Neural progenitor cell (in vitro differentiated cells): ENCODE data around the gene MRE11. TPM values are rescaled to one million over a fixed set of nuclear protein-coding genes. Genes with fewer than 3 reads are reported as not detected.
A peak's percentile ranks its signal among the peaks of the same experiment; 100 is the strongest.

Experiments used
- DNase-seq: peaks from one replicate; pipeline ENCODE4 v3.0.0-alpha.2; 2016; ENCODE audit warnings: low spot score
- H2AFZ ChIP-seq: fragments of 200-600 bp; sonication (generic); replicated peaks from 2 replicates; pipeline ENCODE4 v1.6.1; 2016; ENCODE audit warnings: antibody characterized with exemption
- H3F3A ChIP-seq: fragments of 200-600 bp; sonication (generic); 2 replicates; pipeline ENCODE4 v1.6.1; 2016; ENCODE audit warnings: antibody characterized with exemption, low read depth
- H3K27ac ChIP-seq: fragments of 200-600 bp; sonication (generic); 2 replicates; pipeline ENCODE4 v1.5.1; 2016; ENCODE audit warnings: mild to moderate bottlenecking
- H3K27me3 ChIP-seq: fragments of 200-600 bp; sonication (generic); 2 replicates; pipeline ENCODE4 v1.6.1; 2016; ENCODE audit warnings: mild to moderate bottlenecking, moderate library complexity
- H3K36me3 ChIP-seq: fragments of 200-600 bp; sonication (generic); 2 replicates; pipeline ENCODE4 v1.5.1; 2016
- H3K4me1 ChIP-seq: fragments of 200-600 bp; sonication (generic); 2 replicates; pipeline ENCODE4 v1.6.1; 2016; ENCODE audit warnings: mixed run types
- H3K4me2 ChIP-seq: fragments of 200-600 bp; sonication (generic); 2 replicates; pipeline ENCODE4 v1.6.1; 2016
- H3K4me3 ChIP-seq: fragments of 200-600 bp; sonication (generic); 2 replicates; pipeline ENCODE4 v1.5.1; 2016
- H3K79me2 ChIP-seq: fragments of 200-600 bp; sonication (generic); 2 replicates; pipeline ENCODE4 v1.6.1; 2016; ENCODE audit warnings: low read depth
- H3K9ac ChIP-seq: fragments of 200-600 bp; sonication (generic); 2 replicates; pipeline ENCODE4 v1.6.1; 2016
- H3K9me3 ChIP-seq: fragments of 200-600 bp; sonication (generic); 2 replicates; pipeline ENCODE4 v1.5.1; 2016; ENCODE audit warnings: low read depth
- H4K20me1 ChIP-seq: fragments of 200-600 bp; sonication (generic); 2 replicates; pipeline ENCODE4 v1.6.1; 2016; ENCODE audit warnings: low read depth
- H3K27ac Mint-ChIP-seq: 3 replicates; pipeline ENCODE4 v1.8.0; 2021; ENCODE audit warnings: mixed read lengths
- H3K27me3 Mint-ChIP-seq: 2 replicates; pipeline ENCODE4 v1.8.0; 2022; ENCODE audit warnings: low read depth, mild to moderate bottlenecking, inconsistent platforms, moderate library complexity, mixed read lengths; ENCODE audit not compliant: insufficient read depth
- H3K36me3 Mint-ChIP-seq: 3 replicates; pipeline ENCODE4 v1.8.0; 2021; ENCODE audit warnings: mixed read lengths
- H3K4me1 Mint-ChIP-seq: 3 replicates; pipeline ENCODE4 v1.8.0; 2021; ENCODE audit warnings: mixed read lengths
- H3K4me3 Mint-ChIP-seq: 3 replicates; pipeline ENCODE4 v1.8.0; 2021; ENCODE audit warnings: mild to moderate bottlenecking, moderate library complexity, mixed read lengths
- H3K9me3 Mint-ChIP-seq: 3 replicates; pipeline ENCODE4 v1.8.0; 2020; ENCODE audit warnings: mixed read lengths
- EZH2 ChIP-seq: fragments of 200-600 bp; sonication (generic); IDR thresholded peaks from 2 replicates; pipeline ENCODE4 v1.6.1; 2017; ENCODE audit warnings: antibody characterized with exemption, mild to moderate bottlenecking, moderate library complexity
- EZH2phosphoT487 ChIP-seq: fragments of 200-600 bp; sonication (generic); IDR thresholded peaks from 2 replicates; pipeline ENCODE4 v1.6.1; 2017; ENCODE audit warnings: antibody characterized with exemption
- total RNA-seq: library from RNA; depleted of rRNA; stranded (reverse); fragments of >200 nt; gene quantifications from 2 replicates; pipeline ENCODE4 v1.2.3, GENCODE V29; 2015; ENCODE audit warnings: low replicate concordance
- TF ChIP-seq, protein P1 (sequence below): fragments of 200-600 bp; sonication (generic); IDR thresholded peaks from 2 replicates; pipeline ENCODE4 v1.5.1; 2017; ENCODE audit warnings: antibody characterized with exemption, mild to moderate bottlenecking

Gene MRE11
- total RNA-seq, 1 donor from 2014 or later: 48.9 TPM

DNA sequence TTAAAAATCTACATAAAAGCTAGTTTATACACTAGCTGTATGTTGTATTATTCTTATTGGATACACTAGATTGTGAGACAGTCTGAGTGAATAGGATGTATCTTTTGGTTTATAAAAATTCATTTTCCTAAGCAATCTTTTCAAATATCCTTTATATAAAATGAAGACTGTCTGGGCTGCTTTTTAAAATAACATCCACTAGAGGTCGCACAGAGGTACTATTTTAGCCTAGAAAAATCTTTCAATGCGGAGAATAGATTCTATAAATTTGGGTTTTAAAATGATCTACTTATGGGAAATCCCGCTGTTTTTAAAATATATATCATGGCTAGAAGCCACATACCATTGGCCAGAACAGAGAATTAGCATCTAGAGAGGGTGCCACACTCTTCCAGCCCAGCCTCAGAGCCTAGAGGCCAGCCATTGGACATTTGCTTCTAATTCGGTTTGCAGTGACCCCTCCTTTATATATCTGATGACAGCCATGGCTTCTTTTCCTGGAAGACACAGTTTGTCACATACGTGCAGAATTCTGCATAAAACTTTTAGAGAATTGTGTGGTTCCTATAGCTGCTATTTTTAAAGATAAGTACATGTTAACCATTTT is 25.9 kb upstream of the MRE11 start:
- Mint-ChIP-seq H3K9me3 (no peaks in the 10 kb centered on the region), H3K36me3 (no peaks in the 10 kb centered on the region), H3K4me1 (no peaks in the 10 kb centered on the region), H3K27ac (no peak overlapping the region), H3K27me3 (no peaks in the 10 kb centered on the region), H3K4me3 (no peak overlapping the region)
- peaks cover 18% of the 10 kb centered on the region for H3K27me3 ChIP-seq
- DNase-seq: peak; percentile 40
- H3K9ac ChIP-seq: no peak overlapping the region
- no peaks in the 10 kb centered on the region for H3K36me3 ChIP-seq
- TF ChIP-seq, protein P1, sequence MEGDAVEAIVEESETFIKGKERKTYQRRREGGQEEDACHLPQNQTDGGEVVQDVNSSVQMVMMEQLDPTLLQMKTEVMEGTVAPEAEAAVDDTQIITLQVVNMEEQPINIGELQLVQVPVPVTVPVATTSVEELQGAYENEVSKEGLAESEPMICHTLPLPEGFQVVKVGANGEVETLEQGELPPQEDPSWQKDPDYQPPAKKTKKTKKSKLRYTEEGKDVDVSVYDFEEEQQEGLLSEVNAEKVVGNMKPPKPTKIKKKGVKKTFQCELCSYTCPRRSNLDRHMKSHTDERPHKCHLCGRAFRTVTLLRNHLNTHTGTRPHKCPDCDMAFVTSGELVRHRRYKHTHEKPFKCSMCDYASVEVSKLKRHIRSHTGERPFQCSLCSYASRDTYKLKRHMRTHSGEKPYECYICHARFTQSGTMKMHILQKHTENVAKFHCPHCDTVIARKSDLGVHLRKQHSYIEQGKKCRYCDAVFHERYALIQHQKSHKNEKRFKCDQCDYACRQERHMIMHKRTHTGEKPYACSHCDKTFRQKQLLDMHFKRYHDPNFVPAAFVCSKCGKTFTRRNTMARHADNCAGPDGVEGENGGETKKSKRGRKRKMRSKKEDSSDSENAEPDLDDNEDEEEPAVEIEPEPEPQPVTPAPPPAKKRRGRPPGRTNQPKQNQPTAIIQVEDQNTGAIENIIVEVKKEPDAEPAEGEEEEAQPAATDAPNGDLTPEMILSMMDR: peak; percentile 83
- TF ChIP-seq EZH2: no peak
- H4K20me1 ChIP-seq: no peaks in the 10 kb centered on the region
- H2AFZ ChIP-seq: no peak overlapping the region
- no peaks in the 10 kb centered on the region for H3F3A ChIP-seq
- H3K4me2 ChIP-seq: no peak overlapping the region
- H3K79me2 ChIP-seq: no peaks in the 10 kb centered on the region
- H3K4me1 ChIP-seq: no peaks in the 10 kb centered on the region
- H3K27ac ChIP-seq: no peak overlapping the region
- H3K4me3 ChIP-seq: no peak overlapping the region
- no peaks in the 10 kb centered on the region for H3K9me3 ChIP-seq

DNA sequence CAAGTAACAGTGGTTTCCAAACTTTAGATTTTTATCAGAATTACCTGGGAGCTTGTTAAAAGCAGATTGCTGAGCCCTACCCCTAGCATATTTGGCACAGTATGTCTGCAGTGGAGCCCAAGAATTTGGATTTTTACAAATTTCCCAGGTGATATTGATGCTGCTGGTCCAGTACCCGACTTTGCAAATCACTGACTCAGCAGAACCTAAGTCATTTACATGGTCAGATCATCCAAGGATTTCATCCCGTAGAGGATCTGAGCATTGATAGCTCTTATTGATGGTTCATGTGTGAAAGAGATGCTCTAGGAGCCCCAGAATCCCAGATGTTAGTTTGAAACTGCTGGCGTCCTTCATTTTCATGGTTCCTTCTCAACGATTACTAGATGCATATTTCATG is 24.7 kb upstream of the MRE11 start:
- DNase-seq: no peak
- Histone ChIP-seq H3K4me3 (no peak overlapping the region), H2AFZ (no peak overlapping the region), H3K4me2 (no peak overlapping the region), H3K27ac (no peak overlapping the region), H3K4me1 (no peaks in the 10 kb centered on the region), H3K9me3 (no peaks in the 10 kb centered on the region), H3K9ac (no peak overlapping the region), H3K79me2 (no peaks in the 10 kb centered on the region), H3K36me3 (no peaks in the 10 kb centered on the region), H3K27me3 (peaks cover 31% of the 10 kb centered on the region), H4K20me1 (no peaks in the 10 kb centered on the region), H3F3A (no peaks in the 10 kb centered on the region)
- H3K9me3 Mint-ChIP-seq: no peaks in the 10 kb centered on the region
- TF ChIP-seq, protein P1: no peak
- no peak for TF ChIP-seq EZH2
- no peak for TF ChIP-seq EZH2phosphoT487
- no peak overlapping the region for H3K4me3 Mint-ChIP-seq
- no peak overlapping the region for H3K27ac Mint-ChIP-seq
- no peaks in the 10 kb centered on the region for H3K4me1 Mint-ChIP-seq
- H3K27me3 Mint-ChIP-seq: peaks cover under 1% of the 10 kb centered on the region
- H3K36me3 Mint-ChIP-seq: no peaks in the 10 kb centered on the region

DNA sequence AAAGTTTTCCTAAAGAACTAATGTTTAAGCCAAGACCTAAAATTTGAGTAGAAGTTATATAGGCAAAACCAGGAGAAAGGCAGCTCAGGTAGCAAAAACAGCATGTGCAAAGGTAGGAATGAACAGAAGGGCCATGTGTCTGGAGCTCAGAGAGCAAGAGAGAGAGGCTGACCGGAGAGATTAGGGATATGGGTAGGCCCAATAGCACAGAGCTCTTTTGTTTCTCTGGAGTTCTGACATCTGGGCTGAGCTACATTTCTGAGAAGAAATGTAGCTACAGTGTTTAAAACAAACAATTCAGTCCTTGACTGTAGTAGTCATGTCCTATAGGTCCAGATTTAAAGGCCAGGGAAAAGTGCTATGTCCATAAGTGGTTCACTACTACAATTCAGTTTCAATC is 23.1 kb upstream of the MRE11 start:
- Mint-ChIP-seq H3K27me3 (peaks cover 4% of the 10 kb centered on the region), H3K4me3 (no peak overlapping the region), H3K36me3 (no peaks in the 10 kb centered on the region), H3K4me1 (peaks cover 6% of the 10 kb centered on the region), H3K9me3 (no peaks in the 10 kb centered on the region), H3K27ac (no peak overlapping the region)
- Histone ChIP-seq H3K27ac (no peak overlapping the region), H3K79me2 (no peaks in the 10 kb centered on the region), H3K4me3 (no peak overlapping the region), H3K4me1 (no peaks in the 10 kb centered on the region), H4K20me1 (no peaks in the 10 kb centered on the region), H3K9me3 (no peaks in the 10 kb centered on the region), H3K9ac (no peak overlapping the region), H3K4me2 (no peak overlapping the region), H3F3A (no peaks in the 10 kb centered on the region), H2AFZ (no peak overlapping the region), H3K27me3 (peaks cover 47% of the 10 kb centered on the region), H3K36me3 (no peaks in the 10 kb centered on the region)
- no peak for DNase-seq
- TF ChIP-seq, protein P1: no peak
- TF ChIP-seq EZH2: no peak
- TF ChIP-seq EZH2phosphoT487: no peak
